HG03097 (cell line): ENCODE data around the gene MPND.

Experiments
- ATAC-seq: cut with Tn5 transposase; IDR thresholded peaks from one replicate; pipeline ENCODE4 v1.9.1; 2021; ENCODE audit not compliant: unreplicated experiment, low FRiP score

Gene MPND

DNA sequence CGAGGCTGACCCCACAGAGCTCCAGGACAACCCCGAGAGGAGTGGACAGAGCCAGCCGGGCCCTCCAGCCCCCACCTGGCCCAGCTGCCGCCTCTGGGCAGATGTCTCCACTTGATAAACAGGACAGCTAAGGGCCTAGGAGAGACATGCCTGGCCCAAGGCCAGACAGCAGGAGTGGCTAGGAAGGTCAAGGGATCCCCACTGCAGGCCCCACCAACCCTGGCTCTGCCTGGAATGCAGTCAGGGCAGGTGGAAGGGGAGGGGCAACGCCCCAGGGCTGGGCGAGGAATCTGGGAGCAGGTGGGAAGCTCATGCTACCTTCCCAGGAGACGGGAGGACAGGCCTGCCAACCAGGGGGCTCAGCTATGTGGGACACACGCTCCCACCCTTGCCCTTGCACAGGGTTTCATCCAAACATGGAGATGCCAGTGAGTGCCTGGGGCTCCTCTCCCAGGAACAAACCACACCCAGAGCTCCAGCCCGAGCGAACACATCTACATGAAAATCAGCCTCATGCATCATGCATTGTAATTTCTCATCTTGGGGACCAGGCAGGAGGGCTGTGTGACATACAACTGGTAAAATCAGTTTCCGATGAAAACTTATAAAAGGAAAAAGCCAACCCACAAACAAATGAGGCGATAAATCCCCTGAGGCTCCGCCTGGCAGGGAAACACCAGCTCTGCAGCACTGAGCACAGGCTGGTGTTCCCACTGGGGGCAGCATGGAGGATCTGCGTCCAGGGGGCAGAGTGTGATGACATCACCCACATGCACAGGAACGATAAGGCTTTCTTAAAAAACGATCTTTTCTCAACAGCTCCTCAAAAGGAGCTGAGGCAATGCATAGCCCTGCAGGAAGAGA is 32.0 kb downstream of the MPND start:
- ATAC-seq = no peak

DNA sequence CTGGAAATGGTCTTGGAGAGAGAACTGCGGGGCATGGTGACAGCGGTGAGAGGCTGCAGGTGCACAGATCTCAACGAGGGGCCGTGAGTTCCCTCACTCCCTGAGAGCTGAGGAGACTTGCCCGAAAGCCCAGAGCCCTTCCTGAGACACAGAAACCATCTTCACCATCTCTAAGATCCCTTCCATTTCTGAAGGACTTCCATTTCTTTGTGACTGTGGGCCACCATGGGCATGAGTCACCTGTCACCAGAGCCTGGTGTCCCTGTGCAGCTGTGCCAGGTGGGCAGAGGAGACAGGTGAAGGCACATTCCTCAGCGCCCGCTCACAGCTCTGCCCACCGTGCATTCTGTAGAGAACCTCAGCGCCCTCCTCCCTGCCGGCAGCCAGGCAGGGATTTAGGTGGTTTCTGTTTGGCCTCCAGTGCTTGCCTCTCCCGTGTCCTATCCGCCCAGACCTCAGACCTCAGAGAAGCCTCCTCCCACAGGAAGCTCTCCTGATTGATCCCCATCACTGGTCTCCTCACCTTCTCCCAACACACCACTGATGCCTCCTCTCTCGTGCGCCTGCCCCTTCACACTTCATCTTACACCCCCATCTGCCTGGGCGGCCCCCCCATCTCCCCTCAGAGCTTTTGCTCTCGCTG is 32.8 kb downstream of the MPND start:
- no peak for ATAC-seq

DNA sequence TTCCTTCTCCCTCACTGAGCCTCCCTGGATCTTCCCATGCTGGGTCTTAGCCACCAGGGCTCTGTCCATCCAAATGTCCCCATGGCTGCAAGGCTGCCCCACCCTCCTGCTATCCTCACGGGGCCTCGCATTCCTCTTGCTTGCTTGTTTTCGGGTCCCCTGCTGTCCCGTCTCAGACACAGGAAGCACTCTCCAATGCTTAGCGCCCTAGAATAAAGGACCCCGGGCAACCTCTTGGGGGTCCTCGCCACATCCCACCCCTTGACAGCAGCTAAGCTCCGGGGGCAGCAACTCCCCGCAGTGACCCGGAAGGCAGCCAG is 33.3 kb downstream of the MPND start:
- ATAC-seq = no peak

DNA sequence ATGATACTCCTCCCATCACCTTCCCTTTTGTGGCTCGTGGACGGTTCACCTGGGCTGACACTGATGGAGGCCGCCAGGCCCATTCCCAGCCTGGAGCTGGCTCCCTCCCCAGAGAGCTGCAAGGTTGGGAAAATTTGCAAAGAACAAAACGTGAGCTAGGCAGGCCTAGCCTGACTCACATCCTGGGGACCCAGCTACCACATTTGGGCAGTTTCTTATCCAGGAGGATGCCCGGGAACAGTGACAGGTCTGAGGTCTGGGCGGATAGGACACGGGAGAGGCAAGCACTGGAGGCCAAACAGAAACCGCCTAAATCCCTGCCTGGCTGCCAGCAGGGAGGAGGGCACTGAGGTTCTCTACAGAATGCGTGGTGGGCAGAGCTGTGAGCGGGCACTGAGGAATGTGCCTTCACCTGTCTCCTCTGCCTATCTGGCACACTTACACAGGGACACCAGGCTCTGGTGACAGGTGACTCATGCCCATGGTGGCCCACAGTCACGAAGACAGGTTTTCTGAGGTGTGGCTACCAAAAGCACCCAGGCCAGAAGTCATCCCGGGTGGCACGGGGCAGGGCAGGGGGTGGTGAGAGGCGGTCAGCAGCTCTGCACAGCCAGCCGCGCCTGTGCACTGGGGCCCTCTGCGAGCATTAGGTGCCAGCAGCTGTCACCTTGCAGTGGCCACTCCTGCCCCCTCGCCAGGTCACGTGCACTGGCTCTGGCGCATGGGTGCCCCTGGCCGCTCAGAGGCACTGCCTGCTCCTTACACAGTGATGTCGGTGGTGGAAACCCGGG is 33.8 kb downstream of the MPND start:
- no peak for ATAC-seq

DNA sequence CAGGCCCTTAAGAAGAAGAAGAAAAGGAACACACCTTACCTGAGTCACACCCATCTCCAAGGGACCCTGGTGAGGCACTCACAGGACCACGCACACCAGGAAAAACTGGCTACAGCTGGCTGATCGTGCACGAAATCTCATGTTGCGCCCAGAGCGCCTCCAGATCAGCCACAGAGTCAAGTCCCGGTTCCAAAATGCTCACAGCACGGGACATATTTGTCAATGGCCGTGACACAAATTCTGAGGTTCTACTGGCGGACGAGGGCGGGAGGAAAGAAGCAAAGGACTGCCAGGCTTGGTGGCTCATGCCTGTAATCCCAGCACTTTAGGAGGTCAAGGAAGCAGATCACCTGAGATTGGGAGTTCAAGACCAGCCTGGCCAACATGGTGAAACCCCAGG is 35.5 kb downstream of the MPND start:
- no peak for ATAC-seq

DNA sequence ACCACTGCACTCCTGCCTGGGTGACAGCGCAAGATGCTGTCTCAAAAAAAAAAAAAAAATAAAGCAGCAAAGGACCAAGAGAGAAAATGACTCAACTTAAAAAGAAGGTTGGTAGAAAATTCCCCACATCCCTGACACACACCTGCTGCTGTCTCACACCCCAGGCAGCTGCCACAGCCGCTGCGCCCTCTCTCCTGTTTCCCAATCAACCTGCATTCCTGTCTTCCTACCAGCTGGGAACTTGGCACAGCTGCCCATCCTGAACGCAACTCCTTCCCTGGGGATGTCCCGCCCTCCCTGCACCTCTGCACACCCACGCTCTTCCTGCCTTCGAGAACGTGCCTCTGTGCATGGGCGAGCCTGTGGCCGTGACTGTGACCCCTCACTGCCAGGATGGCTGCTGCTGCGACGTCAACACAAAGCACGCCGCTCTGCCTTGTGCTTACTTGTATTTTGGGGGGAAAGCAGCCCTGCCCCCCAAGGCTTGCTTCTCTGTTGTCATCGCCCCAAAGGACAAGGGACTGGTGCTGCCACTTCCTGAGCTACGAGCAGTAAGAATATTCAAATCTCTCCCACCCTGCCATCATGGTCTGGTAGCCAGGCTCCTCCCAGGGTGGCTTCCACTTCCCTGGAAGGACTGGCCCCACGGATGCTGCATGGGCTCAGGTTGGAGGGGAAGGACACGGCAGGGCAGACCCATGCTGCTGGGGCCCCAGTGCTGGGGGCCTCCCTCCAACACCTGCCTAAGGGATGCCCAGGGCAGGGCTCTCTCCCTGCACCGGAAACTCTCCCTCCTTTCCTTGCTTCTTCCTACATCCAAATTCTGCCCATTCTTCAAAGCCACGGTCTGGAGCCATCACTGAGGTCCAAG is 36.3 kb downstream of the MPND start:
- no peak for ATAC-seq

DNA sequence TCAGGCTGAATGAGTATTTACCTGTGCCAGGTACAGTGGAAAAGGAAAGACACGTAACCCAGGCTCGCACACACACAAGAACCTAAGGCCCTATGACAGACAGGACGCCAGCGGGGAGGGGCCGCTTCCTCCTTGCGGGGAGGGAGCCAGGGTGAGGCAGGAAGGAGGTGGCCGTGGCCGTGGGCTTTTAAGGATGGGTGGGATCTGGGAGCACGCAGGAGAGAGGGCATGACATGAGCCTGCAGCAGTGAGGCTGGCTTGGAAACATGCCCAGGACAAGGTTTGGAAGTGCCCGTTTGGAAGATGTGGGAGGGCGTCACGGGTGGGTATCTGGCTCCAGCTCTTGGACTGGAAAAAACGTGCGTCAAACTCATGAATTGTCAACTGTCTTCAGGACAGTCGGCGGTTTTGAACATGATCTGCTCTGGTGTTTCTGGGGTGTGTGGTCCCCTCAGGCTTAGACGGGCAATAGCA is 36.9 kb downstream of the MPND start:
- ATAC-seq = no peak

DNA sequence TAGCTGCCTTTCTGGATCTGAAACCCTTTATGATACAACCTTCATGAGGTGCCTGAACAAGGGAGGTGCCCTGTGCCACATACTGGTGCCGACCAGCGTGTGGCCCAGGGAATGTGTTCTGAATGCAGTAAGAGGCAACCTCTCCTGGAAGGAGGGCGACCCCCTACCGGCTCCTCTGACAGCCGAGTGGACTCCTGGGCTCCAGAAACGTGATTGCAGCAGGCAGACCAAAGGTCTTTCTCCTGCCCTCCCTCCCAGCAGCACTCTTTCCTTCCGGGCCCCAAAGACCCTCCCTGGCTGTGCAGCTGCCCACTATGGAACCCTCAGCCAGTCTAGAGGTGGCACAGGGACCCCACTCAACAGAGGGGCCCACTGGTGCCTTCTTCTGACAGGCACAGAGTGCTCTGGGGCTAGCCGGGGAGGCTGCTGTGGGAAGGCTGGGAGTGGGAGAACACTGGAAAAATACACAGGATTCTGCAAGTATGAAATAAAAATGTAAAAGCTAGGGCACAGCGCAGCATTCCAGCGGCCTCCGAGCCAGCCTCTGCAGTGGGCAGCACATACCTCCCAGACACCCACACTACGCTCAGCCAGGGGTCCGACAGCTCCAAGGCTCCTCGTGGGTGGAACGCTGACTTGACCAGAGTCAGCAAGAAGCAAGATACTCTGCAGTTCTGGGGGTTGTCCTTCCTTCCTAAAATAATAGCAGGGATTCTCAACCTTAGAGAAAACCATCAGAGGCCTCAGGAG is 42.1 kb downstream of the MPND start:
- no peak for ATAC-seq

DNA sequence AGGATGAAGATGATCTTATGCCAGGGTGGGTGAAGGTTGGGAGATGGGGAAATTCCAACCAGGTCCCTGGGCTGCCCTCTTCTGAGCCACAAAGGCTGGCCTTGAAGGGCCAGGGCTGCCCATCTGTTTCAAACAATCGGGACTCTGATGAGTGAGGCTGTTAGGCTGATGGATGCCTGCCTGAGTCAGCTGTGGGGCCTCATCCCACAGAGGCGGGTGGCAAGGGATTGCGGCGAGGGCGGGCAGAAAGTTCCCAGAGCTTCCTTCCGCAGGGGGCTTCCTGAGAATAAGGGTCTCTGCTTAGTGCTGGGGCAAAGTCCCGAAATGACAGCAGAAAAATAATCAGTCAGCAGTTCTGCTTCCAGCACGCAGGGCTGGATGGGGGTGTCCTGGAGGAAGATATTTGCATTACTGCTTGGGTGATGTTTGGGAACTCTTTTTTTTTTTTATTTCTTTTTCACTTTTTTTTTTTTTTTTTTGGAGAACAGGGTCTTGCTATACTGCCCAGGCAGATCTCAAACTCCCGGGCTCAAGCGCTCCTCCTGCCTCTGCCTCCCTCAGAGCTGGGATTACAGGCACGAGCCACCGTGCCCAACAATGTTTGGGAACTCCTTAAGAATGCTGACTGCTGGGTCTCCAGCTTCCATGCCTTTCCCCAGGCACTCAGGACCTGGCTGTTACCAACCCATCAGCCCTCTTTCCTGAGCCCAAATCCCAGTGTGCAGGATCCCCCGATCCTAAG is 42.9 kb downstream of the MPND start:
- no peak for ATAC-seq

DNA sequence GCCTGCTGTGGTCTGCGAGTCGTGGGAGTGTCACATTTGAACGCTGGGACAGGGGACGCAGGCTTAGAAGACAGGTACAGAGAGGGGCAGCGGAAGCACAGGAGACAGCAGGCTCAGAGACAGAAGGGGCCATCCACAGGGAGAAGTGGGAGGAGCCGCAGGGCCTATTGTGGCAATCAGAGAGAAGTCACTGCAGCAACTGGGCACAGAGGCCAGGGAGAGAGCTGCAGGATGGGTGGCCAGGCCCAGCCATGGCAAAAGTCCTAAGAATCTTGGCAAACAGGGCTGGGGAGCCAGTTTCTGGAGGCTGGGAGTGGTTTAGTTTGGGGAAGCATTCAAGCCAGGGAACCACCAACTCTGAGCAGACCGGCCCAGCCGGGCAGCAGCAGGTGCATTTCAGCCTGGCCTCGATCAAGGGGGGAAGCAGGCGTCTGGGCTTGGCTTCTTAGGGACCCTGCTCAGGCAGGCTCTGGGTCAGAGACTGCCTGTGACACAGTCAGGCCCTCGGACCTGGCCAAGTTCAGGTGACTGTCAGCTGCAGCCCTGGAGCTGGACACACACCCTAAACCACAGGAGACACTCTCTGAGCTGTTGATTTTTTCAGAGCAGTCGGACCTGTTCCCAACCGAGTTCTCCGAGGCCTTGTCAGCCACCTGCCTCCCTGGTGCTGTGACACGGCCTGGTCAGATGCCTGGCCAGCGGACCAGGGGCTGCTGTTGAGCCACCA is 45.1 kb downstream of the MPND start:
- no peak for ATAC-seq

DNA sequence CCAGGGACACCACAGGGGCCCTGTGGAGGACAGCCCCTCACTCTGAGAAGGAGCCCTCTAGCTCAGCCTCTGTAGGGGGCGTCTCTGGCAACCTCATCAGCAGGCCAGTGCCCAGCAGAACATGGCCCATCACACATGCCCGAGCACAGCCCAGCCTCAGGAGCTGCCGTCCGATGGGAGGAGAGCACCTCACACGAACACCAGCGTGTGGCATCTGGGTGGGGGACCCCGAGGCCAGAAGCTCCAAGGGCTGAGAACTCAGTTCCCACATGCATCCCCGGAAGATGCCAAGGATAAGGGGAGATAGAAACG is 45.7 kb downstream of the MPND start:
- ATAC-seq = no peak

DNA sequence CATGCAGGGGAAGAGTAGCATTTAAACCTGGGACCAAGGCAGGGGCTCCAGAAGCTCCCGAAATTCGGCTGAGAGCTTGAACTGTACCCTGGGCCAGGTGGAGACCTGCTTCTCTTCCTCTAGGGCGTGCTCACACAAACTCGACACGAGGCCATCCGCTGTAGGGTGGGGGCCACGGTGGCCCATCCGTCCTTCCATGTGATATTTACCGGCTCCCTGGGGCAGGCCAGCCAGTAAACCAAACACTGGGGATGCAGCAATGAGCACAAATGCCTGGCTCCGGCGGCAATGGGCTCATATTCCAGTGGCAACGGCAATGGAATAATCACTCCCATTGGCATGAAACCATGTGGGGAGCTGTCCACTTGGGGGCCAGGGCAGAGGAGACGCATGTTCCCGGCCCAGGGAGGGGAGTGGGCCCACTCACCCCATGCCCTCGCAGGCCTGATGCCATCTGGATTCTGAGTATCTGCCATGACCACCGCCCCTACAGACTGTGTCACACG is 46.2 kb downstream of the MPND start:
- no peak for ATAC-seq

DNA sequence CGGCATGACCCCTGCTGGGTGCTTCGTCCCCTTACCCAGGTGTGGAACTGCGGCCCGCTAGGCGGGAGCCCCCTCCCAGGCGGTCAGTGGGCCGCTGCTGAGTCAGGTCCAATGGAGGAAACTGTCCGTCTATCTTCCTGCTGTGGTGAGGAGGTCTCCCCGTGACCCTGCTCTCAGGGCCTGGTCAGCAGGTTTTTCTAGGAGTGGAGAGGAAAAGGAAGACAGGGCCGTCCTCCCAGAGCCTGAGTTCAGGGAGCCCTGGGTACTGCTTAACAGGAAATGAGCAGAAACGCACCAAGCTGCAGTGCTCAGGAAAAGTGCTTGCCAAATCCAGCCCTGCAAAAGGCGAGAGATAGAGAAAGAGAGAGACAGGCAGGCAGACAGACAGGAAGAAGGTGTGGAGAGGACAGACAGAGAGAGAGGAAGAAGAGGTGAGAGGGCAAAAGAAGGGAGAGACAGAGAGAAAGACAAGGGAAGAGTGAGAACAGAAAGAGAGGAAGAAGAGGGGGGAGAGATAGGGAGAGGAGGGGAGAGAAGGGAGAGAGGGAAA is 46.7 kb downstream of the MPND start:
- ATAC-seq = no peak

DNA sequence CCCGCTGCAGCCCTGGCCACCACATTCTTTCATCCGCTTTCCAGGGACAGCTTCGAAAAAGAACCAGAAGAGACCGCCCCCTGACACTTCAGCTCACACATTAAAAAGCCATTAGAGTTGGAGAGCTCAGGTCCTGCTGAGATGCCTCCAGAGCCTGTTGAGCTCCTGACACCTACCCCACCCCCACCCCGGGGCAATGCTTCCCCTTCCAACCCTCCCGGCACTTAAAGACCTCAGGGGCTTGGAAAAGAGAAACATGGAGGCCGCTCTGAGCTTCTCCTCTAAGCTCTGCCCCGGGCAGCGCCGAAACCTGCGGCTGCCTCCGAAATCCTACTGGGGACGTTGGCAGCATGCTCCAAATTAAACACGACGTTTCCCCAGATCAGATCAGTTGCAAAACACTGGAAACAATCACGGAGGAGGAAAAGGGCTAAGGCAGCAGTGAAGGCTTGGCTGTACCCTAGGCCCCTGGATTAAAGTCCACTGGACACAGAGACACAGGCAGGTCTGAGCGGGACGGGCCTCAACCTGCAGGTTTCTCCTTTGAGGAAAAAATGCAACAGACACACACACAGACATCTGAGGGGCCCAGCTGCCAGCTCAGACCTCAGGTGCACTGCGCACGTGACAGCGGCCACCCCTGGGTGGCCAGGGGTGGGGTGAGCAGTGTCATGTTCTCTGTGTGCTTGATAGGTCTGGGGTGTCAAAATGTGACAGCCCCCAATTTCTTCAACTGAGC is 47.4 kb downstream of the MPND start:
- ATAC-seq = no peak

DNA sequence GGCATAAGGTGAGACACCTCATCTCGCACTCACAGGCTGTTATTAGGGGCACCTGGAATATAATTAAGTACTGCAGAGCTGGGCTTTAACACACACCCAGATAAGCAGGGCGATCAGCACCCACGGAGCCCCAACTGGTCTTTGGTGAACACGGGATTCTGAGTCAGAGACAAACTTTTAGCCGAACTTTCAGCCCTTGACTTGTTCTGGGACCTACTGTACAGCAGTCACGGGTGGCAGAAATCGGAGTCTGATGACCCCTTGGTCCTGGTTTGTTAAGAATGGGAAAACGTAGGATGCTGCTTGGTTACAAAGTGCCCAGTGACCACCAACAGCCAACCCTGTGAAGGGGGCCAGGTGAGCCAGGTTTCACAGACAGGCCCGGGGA is 47.9 kb downstream of the MPND start:
- no peak for ATAC-seq

DNA sequence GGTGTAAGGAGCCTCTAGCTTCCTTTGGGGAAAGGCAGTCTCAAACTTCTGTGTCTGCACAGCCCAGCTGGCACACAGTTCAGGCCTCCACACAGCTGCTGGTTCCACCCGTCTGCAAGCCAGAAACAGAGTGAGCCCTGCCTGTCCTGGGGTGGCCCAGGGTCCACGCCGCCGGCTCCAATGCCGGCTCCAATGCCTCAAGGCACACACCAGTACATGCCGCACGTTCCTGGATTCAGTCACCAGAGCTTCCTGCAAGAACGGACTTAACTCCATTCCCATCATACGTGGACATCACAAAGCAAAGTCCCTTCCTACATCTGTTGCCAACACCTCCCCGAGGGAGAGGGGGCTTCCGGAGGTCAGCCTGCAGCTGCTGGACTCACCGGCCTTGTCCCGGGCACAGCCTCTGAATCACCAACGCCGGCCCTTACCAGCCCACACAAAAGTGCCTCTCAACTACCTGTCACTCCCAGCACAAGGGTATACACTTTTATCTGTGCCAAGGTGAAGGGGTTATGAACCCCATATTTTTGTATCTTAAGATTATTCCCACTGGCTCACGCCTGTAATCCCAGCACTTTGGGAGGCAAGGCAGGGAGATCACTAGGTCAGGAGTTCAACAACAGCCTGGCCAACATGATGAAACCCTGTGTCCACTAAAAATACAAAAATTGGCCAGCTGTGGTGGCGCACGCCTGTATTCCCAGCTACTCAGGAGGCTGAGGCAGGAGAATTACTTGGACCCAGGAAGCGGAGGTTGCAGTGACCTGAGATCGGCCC is 48.5 kb downstream of the MPND start:
- no peak for ATAC-seq
